ENCODE results near the gene TRIO. TPM values are rescaled to one million over a fixed set of nuclear protein-coding genes. Genes with fewer than 3 reads are reported as not detected.

The TRIO gene
- total RNA-seq, 1 experiment from 2014 or later, result 42.1 TPM

GRCh38 chr5:14234204-14234603 lies 91.1 kb downstream of the TRIO start:
- in situ Hi-C loops (cut with HindIII; ENCODE audit: low sequenced_read_pairs), result no loop called here
- no peak for DNase-seq (ENCODE audit: low spot score)

GRCh38 chr5:14235872-14236271 lies 92.7 kb downstream of the TRIO start:
- DNase-seq (ENCODE audit: low spot score), result no peak
- in situ Hi-C loops (cut with HindIII; ENCODE audit: low sequenced_read_pairs), result no loop called here

DNA sequence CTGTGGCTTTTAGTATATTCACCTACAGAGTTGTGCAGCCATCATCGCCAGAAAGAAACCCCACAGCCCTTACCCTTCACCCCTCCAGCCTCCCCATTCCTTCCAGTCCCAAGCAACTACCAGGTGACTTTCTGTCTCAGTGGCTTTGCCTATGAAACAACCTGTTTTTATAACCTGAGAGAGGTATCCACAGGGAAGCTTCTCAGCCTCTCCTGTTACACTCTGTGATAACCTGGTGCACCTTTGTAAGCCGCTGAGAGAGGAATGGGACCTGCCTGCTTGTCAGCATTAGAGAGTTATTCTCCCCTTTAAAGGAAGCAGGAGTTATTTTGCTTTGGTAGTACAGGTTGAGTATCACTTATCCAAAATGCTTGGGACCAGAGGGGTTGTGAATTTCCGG lies 93.6 kb downstream of the TRIO start:
- peak; percentile 70 for DNase-seq (ENCODE audit: low spot score)
- in situ Hi-C loops (cut with HindIII; ENCODE audit: low sequenced_read_pairs), result no loop called here

GRCh38 chr5:14237317-14238086 lies 94.4 kb downstream of the TRIO start:
- in situ Hi-C loops (cut with HindIII; ENCODE audit: low sequenced_read_pairs), result no loop called here

DNA sequence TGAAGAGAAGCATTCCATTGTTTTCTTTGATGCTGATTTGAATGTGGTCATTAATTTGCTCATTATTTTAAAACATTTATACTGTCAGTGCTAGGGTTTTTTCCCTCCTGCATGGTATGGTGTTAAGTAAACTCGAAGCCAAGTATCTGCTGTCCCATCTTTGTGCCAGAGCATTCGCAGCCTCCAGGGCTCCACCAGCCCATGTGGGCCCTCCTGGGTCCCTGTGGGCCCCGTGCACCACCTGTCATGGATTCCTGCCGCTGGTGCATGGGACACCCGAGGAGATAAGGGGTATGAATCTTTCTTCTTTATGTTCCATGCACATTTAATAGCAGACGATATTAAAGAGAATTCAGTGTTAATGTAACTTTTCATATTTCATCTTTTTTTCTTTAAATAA lies 95.1 kb downstream of the TRIO start:
- DNase-seq (ENCODE audit: low spot score), result no peak
- in situ Hi-C loops (cut with HindIII; ENCODE audit: low sequenced_read_pairs), result no loop called here

More at GRCh38 chr5:14237317-14238086, 94.4 kb downstream of the TRIO start:
- peak; percentile 60 for DNase-seq (ENCODE audit: low spot score)

GRCh38 chr5:14239404-14239803 lies 96.3 kb downstream of the TRIO start:
- DNase-seq (ENCODE audit: low spot score), result peak; percentile 42

DNA sequence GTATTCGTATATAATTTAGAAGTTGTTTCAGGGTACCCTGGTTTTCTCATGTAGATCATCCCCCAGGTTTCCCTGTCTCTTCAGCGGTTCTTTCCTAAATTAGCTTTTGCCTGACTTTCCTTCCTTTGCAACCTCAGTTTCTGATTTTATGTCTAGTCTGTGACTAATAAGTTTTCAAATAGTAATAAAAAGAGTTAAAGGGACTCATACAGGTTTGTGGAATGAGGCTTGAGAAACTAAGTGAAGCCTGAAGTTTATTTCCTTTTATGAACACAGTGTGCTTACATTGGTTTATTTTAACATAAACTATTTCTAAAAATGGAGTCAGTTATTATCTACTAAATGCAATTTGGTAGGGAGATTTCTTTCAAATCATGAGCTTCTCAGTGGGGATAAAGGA lies 96.8 kb downstream of the TRIO start:
- no peak for DNase-seq (ENCODE audit: low spot score)
- in situ Hi-C loops (cut with HindIII; ENCODE audit: low sequenced_read_pairs), result no loop called here

More at GRCh38 chr5:14239404-14239803, 96.3 kb downstream of the TRIO start:
- in situ Hi-C loops (cut with HindIII; ENCODE audit: low sequenced_read_pairs), result no loop called here

- in situ Hi-C loops (cut with HindIII; ENCODE audit: low sequenced_read_pairs), result no loop called here
- DNase-seq (ENCODE audit: low spot score), result peak; percentile 56
Measured at GRCh38 chr5:14240359-14240758, 97.2 kb downstream of the TRIO start.

DNA sequence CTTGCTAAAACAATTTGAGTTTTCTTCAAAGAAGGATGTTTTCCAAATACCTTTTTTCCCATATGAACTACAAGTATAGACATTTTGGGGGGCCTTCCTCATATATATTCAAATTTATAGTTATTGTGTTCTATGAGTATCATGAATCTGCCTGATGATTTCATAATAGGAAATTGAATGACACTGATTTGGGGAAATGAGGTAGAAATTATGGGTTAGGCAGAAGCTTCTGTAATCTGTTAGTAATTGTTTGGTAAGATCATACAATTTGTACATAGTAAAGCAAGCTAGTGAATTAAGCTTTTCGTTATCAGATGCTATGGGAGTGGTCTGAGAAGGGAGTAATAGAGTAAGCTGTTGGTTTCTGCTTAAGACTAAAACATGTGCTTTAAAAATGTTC lies 98.0 kb downstream of the TRIO start:
- no peak for DNase-seq (ENCODE audit: low spot score)
- in situ Hi-C loops (cut with HindIII; ENCODE audit: low sequenced_read_pairs), result no loop called here

GRCh38 chr5:14242447-14242846 lies 99.3 kb downstream of the TRIO start:
- no peak for DNase-seq (ENCODE audit: low spot score)
- in situ Hi-C loops (cut with HindIII; ENCODE audit: low sequenced_read_pairs), result no loop called here

DNA sequence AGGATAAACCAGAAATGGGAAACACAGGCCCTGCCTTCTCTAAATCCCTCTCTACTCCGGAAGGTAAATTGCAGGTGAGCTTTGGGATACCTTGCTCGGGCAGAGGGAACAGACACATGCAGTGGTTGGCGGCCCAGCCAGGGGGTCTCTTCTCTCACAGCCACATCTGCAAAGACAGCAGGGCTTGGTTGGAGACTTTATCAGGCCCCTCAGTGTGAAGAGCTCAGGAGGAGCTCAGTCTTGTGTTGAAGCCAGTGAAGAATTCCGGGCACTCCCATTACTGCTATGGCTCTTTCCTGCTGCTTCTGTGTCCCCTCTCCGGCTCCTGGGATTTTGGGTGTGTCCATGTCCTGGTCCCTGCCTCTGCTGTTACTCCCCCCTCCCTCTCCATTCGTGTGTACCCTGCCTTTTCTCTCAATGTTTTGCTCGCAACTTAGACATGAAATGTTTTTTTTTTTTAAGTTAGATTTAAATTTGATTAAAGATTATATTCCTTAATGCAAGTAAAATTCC lies 99.8 kb downstream of the TRIO start:
- DNase-seq (ENCODE audit: low spot score), result no peak
- in situ Hi-C loops (cut with HindIII; ENCODE audit: low sequenced_read_pairs), result no loop called here

DNA sequence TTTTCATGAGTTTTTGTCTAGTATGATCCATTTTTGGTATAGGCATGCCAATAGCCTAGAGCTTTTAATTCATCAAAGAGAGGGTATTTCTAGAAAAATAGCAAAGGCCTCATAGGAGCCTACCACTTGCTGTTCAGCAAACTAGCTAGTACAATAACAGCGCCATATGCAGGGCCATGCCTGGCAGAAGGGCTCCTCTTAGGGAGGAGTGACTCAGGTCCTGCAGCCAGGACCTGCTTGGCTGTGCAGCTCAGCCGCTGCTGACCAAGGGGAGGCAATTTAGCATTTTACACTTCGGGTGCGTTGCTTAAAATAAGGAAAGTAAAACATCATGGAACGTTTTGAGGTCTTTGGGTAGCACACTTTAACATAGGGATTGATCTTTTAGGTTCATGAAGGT lies 100.6 kb downstream of the TRIO start:
- in situ Hi-C loops (cut with HindIII; ENCODE audit: low sequenced_read_pairs), result no loop called here
- peak; percentile 92 for DNase-seq (ENCODE audit: low spot score)

DNA sequence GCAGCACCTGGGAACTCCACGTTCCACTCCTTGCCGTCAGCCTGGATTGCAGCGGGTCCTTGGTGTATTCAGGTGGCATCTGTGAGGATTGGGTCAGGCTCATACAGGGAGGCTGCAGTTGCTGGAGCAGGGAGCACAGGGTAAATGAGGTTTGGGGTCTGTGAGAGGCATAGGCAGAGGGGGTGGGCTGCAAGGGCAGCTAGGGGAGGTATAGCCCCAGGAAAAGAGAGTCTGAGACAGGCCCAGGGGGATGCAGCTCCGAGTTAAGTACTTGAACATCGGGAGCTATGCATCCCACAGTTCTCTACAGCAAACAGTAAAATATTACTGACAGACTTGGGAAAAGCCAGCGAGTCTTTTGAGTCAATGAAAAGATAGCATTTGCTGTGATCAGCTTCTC lies 101.6 kb downstream of the TRIO start:
- in situ Hi-C loops (cut with HindIII; ENCODE audit: low sequenced_read_pairs), result no loop called here
- DNase-seq (ENCODE audit: low spot score), result no peak

DNA sequence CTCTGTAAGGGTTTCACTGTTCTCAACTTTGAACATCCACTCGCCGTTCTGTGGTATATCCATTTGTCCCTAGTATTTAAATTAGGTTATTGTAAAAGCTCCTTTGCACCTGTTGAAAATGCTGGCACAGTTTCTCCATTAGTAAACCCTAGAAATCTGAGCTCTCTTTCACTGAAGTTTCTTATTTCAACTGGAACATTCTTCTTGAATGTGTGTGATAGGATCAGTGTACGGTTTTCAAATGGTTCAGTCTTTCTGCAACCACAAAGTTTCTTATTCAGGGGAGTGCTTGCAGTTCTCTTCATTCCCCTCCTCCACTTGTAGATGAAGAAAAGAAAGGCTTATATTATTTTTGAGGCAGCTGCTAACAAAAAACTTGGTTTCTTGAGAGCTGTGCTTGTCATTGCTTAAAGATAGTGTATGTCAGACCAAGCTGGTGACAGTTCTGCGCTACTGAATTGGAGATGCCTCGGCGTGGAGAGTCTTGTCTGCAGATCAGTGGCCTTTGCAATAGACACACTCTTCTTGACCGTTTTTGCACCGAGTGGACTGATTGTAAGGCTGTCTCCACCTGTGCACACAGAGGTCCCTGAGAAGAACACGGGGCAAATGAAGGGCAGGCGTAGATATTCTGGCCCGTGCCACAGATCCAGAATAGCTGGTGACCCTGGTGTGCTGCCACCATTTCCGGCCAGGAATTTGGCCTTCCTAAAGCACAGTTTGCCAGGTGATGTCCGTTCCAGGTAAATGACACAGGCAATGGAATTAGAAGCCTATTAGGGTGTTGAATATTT lies 102.2 kb downstream of the TRIO start:
- in situ Hi-C loops (cut with HindIII; ENCODE audit: low sequenced_read_pairs), result no loop called here
- DNase-seq (ENCODE audit: low spot score), result peak; percentile 71

DNA sequence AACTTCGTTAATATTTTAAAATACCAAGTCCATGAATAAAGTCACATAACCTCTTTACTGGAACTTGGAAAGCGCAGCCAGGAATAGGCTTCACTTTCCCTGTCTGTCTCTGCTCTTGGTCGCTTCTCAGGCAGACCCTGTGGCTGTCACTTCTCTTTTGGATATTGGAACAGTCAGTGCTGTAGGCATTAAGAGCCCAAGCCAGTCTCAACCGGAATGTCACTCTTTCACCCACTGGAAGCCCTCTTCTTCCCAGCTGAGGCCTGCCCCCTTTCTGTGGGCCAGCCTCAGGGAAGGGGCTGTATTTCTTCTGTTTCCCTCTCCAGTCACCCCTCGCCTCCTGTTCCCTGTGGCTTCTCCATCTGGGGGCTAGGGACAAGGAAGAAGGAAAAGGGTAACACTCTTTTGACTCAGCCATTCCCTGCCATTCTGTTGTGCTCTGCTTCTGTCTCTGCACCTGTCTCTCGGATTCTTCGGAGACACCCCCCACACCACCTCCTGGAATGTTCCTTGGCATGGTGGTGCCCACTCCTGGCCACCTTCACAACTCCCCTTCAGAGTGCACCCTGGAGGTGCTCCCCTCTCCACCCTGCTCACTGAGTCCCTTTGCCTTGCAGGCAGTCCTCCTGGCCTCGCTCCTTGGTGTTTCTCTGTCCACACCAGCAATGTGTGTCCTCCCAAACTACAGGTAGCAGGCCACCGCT lies 103.4 kb downstream of the TRIO start:
- peak; percentile 54 for DNase-seq (ENCODE audit: low spot score)
- in situ Hi-C loops (cut with HindIII; ENCODE audit: low sequenced_read_pairs), result no loop called here

GRCh38 chr5:14247054-14247386 lies 103.9 kb downstream of the TRIO start:
- DNase-seq (ENCODE audit: low spot score), result no peak

DNA sequence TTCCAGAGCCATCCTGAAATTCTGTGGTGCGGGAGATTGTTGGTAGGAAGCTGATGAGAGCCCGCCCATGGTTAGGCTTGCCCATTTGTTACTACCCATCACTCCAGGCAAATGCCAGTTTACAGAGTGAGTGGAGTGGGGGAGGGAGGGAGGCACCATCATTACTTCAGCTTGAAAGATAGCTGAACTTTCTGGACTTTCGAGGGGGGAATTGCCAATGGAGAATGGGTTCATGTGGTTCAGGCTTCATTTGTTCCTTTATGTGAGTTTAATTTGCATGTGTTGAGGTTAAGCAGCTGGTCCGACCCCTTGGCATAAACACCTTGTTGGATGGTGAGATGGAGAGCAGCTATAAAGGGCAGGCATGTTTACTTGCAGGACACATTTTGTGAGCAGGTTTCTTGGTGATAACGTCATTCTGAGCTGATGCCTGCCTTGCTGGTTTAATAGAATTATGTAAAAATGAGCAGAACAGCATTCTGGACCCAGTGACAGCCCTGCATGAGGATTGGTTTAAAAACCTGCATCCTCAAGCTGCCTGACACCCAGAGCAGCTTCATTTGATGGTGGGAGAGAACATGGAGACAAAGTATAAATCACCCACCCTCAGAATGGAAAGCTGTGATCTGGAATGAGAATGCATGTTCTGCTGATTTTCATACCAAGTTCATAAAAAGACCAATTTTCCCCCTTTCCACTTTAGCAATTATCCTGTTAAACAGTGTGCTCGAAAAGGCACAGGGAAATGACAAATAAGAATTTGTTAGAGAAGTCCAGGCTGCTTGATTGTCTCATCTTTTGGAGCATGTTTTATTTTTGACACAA lies 106.3 kb downstream of the TRIO start:
- in situ Hi-C loops (cut with HindIII; ENCODE audit: low sequenced_read_pairs), result no loop called here
- DNase-seq (ENCODE audit: low spot score), result peak; percentile 71

More at GRCh38 chr5:14247054-14247386, 103.9 kb downstream of the TRIO start:
- in situ Hi-C loops (cut with HindIII; ENCODE audit: low sequenced_read_pairs), result no loop called here

- DNase-seq (ENCODE audit: low spot score), result peak; percentile 97
- in situ Hi-C loops (cut with HindIII; ENCODE audit: low sequenced_read_pairs), result no loop called here
Measured at GRCh38 chr5:14250084-14250695, 107.0 kb downstream of the TRIO start.
